HL-60 (cell line): ENCODE results near the gene ANKRD9.

ENCODE experiments used
- DNase-seq, 2 experiments: peaks; one replicate each; pipeline ENCODE4 v3.0.0-alpha.2; 2010 to 2020; ENCODE audit warnings: low read depth in 1 of 2, low spot score in 1 of 2
- H3K27ac ChIP-seq: fragments of 250-450 bp; sonication (Bioruptor Pico); replicated peaks from 2 replicates; pipeline ENCODE4 v1.5.1; 2020; ENCODE audit warnings: mild to moderate bottlenecking, moderate library complexity
- H3K27me3 ChIP-seq: fragments of 250-450 bp; sonication (Bioruptor Pico); 2 replicates; pipeline ENCODE4 v1.5.1; 2021; ENCODE audit warnings: mild to moderate bottlenecking, moderate library complexity; ENCODE audit not compliant: insufficient read depth, poor library complexity, severe bottlenecking
- H3K4me3 ChIP-seq: replicated peaks from 2 replicates; pipeline ENCODE4 v1.5.1; 2011; ENCODE audit warnings: mild to moderate bottlenecking, control low read depth, low read length; ENCODE audit not compliant: insufficient read depth
- CTCF ChIP-seq: IDR thresholded peaks from one replicate; pipeline ENCODE4 v1.5.1; 2011; ENCODE audit warnings: low read length, control low read depth, inconsistent platforms; ENCODE audit not compliant: insufficient read depth
- GABPA ChIP-seq: IDR thresholded peaks from 2 replicates; pipeline ENCODE4 v1.6.1; 2012; ENCODE audit warnings: low read depth
- POLR2AphosphoS5 ChIP-seq: IDR thresholded peaks from 2 replicates; pipeline ENCODE4 v1.6.1; 2012; ENCODE audit warnings: low read depth
- REST ChIP-seq: IDR thresholded peaks from 2 replicates; pipeline ENCODE4 v1.6.1; 2012; ENCODE audit warnings: low read depth; ENCODE audit not compliant: insufficient replicate concordance
- SPI1 ChIP-seq: IDR thresholded peaks from 2 replicates; pipeline ENCODE4 v1.6.1; 2012; ENCODE audit warnings: low read depth, mild to moderate bottlenecking, borderline replicate concordance

The ANKRD9 gene

DNA sequence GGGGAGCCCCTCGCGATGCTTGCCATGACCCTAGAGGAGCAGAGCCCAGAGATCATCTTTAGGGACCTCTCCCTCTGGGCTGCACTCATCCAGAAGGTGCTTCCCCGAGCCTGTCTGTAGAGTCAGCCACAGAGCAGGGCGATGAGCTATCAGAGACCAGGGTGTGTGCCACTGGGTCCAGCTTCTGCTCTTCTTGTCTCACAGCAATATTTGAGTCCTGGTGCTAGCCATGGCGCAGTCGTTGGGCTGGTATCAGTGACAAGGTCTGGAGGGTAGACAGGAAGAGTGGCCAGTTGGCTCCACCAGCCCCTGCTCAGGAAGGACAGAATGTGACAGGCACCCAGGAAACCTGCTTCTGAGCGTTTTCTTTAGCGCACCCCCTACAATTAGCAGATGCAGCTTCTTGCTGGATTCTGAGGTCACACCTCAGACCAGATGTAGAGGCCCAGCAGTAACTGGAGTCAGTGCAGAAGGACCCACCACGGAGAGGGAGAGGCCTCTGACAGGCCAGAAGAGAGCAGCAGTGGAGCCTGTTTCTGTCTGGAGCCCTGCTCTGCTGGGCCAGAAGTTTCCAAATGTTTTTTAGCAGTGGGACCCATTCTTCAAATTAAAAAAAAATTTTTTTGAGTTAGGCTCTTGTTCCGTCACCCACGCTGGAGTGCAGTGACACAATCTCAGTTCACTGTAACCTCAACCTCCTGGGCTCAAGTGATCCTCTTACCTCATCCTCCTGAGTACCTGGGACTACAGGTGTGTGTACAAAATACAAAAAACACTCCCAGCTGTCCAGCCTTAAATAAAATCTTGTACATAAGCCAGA lies 23.7 kb downstream of the ANKRD9 start:
- TF ChIP-seq REST (no peak), CTCF (no peak), SPI1 (no peak), GABPA (no peak), POLR2AphosphoS5 (no peak)
- Histone ChIP-seq H3K27ac (no peak overlapping the region), H3K4me3 (no peak overlapping the region), H3K27me3 (no peaks in the 10 kb centered on the region)
- no peak for DNase-seq

GRCh38 chr14:102484316-102484715 lies 25.3 kb downstream of the ANKRD9 start:
- H3K27me3 ChIP-seq: no peaks in the 10 kb centered on the region
- H3K4me3 ChIP-seq: no peak overlapping the region
- no peak for DNase-seq
- TF ChIP-seq GABPA (no peak), POLR2AphosphoS5 (no peak), CTCF (no peak), REST (no peak), SPI1 (no peak)
- no peak overlapping the region for H3K27ac ChIP-seq

DNA sequence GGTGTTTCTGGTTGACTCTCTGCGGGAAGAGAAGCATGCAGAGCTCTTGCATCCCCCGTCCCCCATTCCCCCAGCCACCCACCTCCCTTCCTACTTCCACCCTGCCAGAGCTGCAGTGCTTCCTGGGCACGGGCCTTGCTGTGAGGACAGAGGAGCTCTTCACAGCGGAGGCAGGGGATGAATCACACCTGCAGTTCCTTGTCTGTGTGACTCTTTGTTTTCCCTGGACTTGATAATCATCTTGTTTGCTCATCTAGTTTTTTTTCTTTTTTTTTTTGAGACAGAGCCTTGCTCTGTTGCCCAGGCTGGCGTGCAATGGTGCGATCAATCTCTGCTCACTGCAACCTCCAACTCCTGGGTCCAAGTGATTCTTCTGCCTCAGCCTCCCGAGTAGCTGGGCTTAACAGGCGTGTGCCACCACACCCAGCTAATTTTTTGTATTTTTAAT lies 27.8 kb downstream of the ANKRD9 start:
- no peak for DNase-seq
- TF ChIP-seq POLR2AphosphoS5: no peak
- no peak for TF ChIP-seq REST
- TF ChIP-seq GABPA: no peak
- TF ChIP-seq CTCF: no peak
- no peak for TF ChIP-seq SPI1
- no peak overlapping the region for H3K4me3 ChIP-seq
- no peak overlapping the region for H3K27ac ChIP-seq
- H3K27me3 ChIP-seq: no peaks in the 10 kb centered on the region
